A204.1 (cell line): ENCODE data around the gene PNLDC1.
"Not testable (repeated sequence)": the region's sequence is repeated elsewhere in the genome, so short reads cannot be mapped to it uniquely, and the experiment has no call there.

Experiments used
- FAIRE-seq: peaks from 2 replicates; lab custom pipeline; 2012; peaks lifted over from hg19 to GRCh38; lab: Jason Lieb, UNC

Gene PNLDC1

DNA sequence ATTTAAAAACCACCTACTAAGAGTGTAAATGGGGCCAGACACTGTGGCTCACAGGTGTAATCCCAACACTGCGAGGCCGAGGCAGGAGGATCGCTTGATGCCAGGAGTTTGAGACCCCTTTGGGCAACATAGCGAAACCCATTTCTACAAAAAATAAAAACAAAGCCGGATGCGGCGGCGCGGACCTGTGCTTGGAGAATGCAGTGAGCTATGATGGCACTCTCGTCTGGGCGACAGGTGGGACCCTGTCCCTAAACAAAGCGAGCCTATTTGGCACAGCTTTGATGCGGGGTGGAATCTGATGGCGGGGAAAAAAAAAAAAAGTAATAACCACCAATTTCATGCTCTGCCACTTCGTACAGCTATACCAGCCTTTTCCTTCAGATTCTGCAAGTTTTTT lies 11.8 kb upstream of the PNLDC1 start:
- no peak for FAIRE-seq

DNA sequence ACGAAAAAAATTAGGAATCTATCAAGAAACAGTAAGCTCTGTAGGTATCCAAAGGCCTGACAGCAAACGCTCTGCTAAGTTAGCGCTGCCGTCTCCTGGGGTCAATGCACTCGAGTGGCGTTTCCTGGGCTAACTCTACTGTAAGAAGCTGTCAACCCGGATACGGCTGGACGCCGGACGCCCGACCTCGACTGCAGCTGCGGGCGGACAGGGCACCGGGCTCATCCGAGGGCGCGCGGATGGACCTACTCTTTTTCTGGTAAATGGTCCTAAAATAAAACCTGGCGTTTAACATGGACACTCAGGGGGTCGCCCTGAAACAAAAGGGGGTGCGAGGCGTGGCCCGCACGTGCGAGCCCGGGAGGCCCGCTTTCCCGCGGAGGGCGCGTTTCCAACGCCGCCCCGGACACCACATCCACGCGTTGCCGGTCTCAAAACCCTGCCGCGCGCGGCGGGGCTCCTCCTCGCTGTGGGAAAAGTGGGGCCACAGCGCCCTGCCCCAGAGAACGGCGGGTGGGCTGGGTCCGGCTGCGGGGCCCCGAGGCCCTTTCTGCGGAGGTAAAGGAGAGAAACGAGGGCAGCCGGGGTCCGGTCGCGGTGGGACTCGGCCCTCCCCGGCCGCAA lies 11.2 kb upstream of the PNLDC1 start:
- FAIRE-seq: no peak

DNA sequence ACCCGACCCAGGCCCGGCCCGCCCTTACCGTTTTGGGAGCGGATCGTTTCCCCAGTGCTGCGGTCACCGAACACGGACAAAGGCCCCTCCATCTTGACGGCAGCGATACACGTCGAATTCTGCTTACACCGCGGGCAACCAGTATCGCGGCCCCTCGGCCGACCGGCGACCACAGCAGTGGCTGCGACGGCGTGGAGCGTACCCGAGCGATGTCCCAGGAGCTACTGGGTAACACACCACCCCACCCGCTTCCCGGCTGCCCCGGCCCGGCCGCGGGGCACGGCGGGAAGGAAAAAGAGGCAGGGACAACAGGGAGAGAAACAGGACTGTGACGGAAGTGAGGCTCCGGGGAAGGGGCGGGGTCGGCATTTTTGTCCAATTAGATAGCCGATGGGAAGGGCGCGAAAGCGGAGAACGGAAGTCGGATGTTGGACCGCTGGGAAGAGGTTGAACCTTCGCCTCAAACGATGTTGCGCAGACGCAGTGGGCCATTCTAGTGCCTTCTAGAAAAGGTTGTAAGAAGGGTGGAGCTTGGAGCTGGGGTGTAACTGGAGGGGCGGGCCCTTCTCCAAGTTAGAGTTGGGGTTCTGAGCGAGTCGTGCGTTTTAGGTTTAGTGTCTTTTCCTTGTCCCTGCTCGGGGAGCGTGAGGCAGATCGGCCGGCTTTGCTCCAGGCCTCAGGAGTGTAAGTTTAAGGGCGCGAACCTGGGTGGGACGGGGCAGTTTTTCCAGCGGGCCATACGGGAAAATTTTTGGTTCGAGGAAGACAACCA lies 10.5 kb upstream of the PNLDC1 start, which contains the start of gene TCP1:
Gene TCP1 (minus strand): TSS at position 226 of the 772 bp plus-strand sequence. CDS start 134 bp downstream, at position 92.
- FAIRE-seq: peak; percentile 96

DNA sequence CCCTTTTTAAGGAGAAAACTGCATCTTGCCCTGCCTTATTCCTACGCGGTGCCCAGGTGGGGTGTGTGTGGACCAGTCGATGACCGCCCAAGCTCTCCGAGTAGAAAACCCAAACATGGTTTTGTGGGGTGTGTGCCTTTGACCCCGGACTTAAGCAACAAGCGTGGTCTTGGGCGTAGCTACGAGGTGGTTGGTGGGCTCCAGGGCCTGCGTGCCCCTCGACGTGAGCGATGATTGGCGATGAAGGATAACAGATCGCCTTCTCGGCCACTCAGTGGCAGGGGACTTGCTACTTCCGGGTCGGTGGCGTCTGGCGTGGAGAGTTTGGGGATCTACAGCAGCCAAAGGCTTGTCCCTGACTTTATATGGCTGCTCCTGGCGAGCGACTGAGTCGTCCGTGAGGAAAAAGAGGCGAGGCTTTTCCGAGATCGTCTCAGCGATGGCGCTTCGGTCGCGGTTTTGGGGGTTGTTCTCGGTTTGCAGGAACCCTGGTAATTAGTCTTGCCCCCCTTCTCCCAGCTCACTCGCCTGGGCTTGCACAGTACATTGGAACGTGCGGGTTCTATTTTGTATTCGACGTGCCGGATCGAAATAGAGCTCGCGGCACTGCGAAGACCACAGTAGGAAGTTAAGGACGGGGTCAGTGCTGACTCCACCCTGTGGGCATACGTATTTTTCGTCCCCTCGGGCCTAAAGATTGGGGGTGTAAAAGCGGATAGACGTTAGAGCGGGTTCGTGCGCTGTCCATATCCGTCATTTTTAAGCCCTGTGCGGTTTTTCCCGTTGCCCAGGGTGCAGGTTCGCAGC lies 9.7 kb upstream of the PNLDC1 start, which contains the start of gene MRPL18:
Gene MRPL18 (plus strand): TSS at position 319 of the 807 bp plus-strand sequence. CDS start 121 bp downstream, at position 440.
- FAIRE-seq: peak; percentile 92

DNA sequence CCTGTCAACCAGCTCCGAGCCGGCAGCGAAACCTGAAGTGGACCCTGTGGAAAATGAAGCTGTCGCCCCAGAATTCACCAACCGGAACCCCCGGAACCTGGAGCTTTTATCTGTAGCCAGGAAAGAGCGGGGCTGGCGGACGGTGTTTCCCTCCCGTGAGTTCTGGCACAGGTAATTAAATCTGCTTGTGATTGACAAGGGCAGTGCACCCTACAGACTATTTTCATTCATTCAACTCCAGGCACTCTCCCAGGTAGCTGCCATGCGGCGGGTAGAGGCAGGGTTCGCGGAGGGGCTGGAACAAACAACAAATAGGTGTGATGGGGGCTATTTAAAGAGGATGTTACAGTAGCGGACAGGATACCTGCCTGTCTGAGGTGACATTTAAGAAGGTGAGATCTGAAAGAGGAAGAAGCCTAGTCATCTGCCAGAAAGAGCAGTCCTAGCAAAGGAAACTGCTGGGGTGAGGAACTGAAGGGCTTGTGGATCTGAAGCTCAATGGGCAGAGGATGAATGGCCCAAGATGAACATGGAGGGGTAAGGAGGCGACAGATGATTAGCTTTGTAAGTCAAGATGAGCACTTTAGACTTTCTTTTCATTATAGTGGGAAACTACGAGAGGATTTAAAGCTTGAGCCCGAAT lies 9.0 kb upstream of the PNLDC1 start:
- FAIRE-seq: no peak

DNA sequence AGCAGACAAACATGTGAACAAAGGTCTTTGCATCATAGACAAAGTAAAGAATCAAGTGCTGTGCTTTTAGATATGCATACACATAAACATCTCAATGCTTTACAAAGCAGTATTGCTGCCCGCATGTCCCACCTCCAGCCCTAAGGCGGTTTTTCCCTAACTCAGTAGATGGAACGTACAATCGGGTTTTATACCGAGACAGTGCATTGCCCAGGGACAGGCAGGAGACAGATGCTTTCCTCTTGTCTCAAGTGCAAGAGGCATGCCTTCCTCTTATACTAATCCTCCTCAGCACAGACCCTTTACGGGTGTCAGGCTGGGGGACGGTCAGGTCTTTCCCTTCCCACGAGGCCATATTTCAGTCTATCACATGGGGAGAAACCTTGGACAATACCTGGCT lies 5.1 kb upstream of the PNLDC1 start:
- FAIRE-seq: not testable (repeated sequence)

DNA sequence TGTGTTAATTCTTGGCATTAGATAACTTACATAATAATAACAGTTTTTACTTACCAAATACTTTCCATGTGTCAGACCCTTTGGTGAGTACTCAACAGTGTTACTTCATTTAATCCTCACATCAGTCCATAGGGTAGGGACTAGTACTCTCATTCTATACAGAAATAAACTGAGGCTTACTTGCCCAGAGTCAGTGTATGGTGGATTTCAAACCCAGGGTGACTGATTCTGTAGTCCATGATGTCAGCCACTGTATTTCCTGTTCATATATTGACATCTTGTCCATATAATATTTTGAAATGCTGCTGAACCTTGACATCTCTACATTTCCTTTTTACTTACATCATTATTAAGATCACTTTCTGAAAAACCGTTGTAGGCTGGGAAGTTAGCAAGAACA lies 2.5 kb upstream of the PNLDC1 start:
- no peak for FAIRE-seq

DNA sequence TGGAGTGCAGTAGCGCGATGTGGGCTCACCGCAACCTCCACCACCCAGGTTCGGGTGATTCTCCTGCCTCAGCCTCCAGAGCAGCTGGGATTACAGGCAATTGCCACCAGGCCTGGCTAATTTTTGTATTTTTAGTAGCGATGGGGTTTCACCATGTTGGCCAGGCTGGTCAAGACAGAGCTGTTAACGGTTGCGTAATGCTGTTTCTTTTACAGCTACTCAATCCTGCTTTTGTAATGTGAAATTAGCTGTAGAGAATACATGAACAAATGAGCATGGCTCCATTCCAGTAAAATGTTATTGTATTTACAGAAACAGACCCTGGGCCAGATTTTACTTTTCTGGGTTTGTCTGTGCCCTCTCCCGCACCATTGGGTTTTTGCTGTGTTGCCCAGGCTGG lies 1.9 kb downstream of the PNLDC1 start:
- no peak for FAIRE-seq

DNA sequence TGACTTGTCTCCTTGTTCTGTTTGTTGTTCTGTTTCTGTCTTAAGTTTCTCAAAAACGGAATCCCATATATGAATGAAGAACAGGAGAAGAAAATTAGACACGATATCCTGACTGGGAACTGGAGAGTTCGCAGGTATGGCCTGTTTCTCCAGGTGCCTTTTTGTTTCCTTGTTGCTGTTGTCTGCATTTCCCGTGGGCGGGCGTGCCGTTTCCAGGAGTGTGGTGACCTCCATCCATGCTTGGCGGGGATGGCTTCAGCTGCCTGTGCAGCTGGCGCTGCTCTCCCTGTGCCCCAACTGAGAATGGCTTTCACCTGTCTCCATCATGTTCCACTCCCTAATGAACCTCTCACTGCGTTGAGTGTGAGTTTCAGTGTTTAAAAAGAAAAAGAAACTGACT lies 4.4 kb downstream of the PNLDC1 start:
- FAIRE-seq: no peak

DNA sequence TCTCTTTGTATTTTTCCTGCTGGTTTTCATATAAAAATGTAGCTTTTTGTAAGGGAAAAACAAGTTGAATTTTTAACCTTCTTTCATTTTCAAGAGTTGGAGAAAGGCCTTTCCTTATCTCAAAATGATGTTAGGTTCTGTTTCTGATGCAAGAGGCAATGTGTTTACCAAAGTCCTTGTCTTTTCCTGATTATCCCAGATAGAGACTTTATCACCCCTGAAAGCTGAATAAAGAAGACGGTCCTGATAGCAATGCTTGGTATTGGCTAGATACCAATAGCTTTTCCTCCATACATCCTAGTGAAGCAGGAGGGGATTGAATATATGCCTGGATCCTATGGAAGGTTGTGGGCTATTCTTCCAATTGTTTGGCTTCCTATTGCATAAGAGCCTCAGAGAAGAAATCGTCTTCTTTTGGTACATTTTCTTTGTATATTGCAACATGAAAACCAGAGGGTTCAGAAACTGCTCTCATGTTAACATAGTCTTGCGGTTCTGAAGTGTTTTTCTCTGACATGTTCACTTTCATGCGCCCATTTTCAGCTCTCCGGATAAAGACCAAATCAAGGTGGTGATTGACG lies 5.5 kb downstream of the PNLDC1 start:
- FAIRE-seq: no peak

DNA sequence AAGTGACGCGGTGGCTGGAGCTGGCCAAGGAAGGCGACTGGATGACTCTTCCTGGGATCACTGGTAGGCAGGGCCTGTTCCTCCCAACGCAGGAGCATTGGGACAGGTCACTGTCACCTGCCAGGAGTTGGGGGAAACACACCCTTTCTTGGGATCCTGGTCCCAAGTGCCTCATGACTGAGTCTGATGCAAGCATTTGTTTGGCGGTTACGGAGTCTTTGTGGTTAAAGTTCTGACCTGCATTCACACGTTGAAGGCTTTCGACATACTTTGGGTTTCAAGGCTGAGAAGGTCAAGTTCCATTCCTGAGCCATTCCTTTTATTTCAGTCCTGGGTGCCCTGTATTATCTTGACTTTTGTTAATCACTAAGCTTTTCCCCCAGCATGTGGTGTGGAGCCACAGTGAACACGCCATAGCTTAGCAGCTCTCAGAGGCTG lies 6.0 kb downstream of the PNLDC1 start:
- no peak for FAIRE-seq

DNA sequence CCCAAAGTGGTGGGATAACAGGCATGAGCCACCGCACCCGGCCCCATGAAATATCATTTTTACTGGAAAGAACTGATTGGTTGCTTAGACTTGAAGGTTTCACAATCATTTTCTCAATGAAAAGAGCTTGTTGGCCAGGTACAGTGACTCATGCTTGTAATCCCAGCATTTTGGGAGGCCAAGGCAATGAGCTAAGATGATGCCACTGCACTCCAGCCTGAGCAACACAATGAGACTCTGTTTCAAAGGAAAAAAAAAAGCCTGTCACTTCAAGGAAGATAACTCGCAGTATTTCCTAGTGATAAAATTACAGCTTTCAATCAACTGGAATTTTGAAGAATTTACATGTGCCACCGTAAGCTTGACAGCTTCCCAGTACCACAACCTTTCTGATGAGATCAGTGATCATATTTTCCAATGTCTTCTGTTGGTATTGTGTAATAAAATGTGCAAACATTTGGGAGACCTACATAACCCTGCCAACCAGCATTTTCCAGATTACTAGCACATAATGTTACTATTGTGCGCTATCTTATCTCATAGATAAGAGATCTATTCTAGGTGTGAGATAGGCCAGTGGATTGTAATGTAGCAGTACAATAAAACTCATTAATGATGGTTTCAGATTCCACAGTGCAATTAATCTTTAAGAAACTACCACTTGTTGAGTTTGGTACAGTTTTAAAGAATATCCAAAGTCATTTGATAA lies 7.2 kb downstream of the PNLDC1 start:
- FAIRE-seq: no peak

DNA sequence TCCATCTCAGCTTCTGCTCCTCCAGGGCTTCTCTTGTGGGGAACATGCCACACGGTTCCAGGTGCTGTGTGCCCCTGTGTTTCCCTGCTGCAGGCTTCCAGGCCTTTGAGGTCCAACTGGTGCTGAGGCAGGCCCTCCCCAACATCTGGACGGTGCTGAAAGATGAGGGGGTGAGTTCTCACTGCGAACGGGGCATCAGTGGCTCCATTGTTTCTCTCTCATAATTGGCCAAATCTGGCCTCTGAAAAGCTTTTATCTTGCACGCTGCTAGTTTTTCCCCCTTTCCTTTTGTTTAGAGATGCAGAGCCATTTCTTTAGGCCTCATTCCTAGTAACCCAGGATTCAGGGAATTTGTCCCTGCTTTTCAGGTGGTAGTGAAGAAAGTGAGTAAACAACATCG lies 8.6 kb downstream of the PNLDC1 start:
- FAIRE-seq: no peak

DNA sequence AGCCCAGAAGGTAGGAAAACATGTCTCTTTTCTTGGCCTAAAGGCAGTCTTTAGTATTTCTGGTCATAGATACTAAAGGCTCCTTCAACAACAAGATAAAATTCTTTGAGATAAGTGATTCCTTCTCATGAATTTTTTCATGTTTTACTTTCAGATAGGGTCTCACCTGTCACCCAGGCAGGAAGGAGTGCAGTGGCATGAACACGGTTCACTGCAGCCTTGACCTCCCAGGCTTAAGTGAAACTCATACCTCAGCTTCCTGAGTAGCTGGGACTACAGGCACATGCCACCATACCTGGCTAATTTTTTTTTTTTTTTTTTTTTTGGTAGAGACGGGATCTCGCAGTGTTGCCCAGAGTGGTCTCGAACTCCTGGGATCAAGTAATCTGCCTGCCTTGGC lies 9.1 kb downstream of the PNLDC1 start:
- FAIRE-seq: no peak

DNA sequence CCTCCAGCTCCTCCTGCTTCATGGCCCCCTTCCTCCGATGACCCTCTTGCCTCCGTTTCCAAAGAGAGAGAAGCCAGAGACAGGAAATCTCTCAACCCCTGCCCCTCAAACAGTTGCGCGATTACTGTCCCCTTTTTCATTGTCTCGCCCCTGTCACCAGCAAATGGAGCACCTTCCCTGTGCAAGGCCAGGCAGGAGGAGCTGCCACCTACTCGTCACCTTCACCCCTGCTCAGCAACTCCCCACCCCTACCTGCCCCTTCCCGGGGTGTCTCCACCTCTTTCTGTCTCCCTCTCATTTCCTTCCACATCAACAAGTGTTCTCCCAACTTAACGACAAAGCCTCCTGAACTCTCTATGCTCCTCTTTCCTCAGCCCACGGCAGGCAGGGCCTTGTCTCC lies 13.7 kb downstream of the PNLDC1 start:
- no peak for FAIRE-seq

DNA sequence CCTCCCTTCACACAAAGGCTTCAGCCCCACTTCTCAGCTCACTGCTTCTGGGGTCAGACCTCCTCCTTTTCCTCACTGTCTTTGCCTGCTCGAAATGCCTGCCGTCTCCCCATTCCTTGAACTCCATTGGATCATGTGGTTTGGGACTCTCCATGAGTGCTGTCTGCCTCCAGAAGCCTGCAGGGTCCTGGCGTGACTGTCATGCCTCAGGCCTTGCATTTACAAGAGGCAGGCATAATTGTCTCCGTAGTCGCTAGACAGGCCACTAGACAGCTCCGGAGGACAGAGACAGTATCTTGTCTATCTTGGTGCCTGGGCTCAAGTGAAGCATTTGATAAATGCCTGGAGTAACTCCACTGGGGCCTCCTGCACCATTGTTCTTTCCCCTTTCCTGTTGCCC lies 15.3 kb downstream of the PNLDC1 start:
- no peak for FAIRE-seq

DNA sequence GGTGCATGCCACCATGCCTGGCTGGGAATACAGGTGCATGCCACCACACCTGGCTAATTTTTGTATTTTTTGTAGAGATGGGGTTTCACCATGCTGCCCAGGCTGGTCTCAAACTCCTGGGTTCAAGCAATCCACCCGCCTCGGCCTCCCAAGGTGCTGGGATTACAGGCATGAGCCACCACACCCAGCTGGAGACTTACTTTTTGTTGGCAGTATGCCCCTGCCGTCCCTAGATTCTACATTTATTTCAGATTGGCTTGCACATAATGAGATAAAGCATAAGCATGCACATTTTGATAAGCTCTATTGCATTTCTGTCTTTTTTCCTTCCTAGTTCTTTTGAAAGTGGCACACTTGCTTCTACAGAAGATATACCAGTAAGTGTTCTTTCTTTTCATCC lies 16.7 kb downstream of the PNLDC1 start:
- FAIRE-seq: not testable (repeated sequence)

DNA sequence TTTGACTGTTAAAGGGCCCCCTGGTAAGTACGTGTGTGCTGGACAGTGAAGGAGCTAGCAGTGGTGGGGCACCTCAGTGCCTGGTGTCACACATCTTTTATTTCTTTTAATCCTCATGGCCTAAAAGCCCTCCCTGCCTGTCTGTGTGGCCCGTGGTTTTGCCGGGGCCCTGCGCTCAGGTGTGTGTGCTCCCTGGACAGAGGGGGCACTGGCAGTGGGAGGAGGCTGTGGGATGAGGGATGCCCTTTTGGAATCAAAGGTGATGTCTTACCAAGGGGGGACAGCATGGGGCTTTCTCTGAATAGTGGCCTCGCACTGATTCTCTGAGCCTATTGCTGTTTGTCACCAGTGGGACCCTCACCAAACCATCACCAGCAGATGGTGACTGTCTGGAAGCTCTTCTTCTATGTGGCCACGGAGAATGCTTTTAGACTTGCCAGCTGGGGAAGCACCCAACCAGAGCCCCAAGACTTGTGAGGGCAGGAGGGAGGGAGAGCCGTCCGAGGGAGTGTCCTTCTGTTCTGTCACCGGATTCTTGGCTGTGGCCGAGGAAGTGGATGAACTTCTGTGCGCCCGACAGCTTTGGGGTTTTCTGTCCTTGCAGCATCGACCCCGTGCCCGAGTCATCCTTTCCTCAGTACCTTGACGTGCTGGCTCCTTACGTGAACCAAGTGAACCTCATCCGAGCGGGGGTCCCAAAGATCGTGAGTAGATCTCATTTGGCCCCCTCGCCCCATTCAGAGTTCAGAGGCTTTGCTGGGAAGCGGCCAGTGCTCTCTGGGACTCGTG lies 18.1 kb downstream of the PNLDC1 start:
- FAIRE-seq: no peak

DNA sequence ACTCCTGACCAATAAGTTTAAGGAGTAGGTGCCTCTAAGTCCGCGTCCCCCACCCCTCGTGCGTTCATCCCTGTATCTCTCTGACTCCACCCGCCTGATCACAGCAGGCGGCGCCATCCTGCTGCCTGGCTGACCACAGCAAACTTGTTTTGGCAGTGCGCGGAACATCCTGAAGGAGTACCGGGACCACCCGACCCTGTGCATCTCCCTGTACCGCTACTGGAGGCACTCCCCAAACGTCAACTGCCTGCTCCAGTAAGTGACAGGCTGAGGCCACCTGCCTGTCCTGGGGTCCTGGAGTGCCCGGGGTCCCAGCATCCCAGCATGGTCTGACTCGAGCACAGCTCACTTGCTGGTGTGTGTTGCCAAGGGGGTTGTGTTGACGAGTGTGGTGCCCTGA lies 19.0 kb downstream of the PNLDC1 start:
- FAIRE-seq: no peak

DNA sequence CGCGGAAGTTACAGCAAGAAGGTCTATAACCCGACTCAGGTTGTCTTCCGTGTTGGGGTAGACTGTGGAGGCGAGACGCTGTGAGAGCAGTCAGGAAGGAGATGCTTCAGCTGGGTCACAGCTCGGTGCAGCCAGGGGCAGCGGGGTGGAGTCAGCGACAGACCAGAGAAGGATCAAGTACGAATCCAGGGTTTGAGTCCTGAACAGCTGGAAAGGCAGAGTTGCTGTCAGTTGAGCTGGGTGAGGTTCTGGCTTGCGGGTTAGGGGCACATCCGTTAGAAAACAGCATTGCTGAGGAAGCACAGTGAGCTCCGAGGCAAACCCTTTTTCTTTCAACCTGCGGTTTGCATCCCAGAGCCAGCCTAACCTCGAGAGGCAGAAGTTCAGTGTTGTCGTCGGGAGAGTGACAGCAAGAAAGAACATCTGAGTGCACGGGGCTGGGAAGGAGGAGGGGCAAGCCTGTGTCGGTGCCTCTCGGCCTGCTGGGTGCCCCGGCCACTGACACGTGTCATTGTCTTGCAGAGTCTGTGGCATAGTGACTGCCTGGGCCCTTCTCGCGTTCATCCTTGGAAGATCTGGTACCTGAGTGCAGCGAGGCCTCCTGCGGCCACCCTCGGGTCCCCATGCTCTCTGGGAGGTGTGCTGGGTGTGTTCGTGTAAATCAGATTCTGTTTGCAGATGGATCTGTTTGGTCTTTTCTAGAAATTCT lies 20.0 kb downstream of the PNLDC1 start:
- FAIRE-seq: no peak
